H9 (cell line): ENCODE measurements around the gene C15orf62. TPM values are rescaled to one million over a fixed set of nuclear protein-coding genes. Genes with fewer than 3 reads are reported as not detected.

Experiments
- DNase-seq: peaks from one replicate; pipeline ENCODE4 v3.0.0-alpha.2; 2017
- H2AFZ ChIP-seq: one replicate; pipeline ENCODE4 v1.6.1; 2013; ENCODE audit warnings: mild to moderate bottlenecking, low read length, control low read depth, moderate library complexity
- H2AK5ac ChIP-seq: 2 replicates; pipeline ENCODE4 v1.6.1; 2013; ENCODE audit warnings: low read length, control low read depth, mixed read lengths; ENCODE audit not compliant: insufficient read length
- H2BK120ac ChIP-seq: one replicate; pipeline ENCODE4 v1.6.1; 2013; ENCODE audit warnings: low read depth, mild to moderate bottlenecking, low read length, control low read depth, inconsistent platforms; ENCODE audit not compliant: poor library complexity, severe bottlenecking
- H2BK12ac ChIP-seq: 2 replicates; pipeline ENCODE4 v1.6.1; 2013; ENCODE audit warnings: low read length, control low read depth, mixed read lengths, low read depth; ENCODE audit not compliant: insufficient read length
- H2BK15ac ChIP-seq: 2 replicates; pipeline ENCODE4 v1.6.1; 2013; ENCODE audit warnings: low read depth, low read length, control low read depth
- H2BK20ac ChIP-seq: one replicate; pipeline ENCODE4 v1.6.1; 2013; ENCODE audit warnings: low read depth, mild to moderate bottlenecking, low read length, control low read depth, inconsistent platforms; ENCODE audit not compliant: poor library complexity, severe bottlenecking
- H2BK5ac ChIP-seq: 2 replicates; pipeline ENCODE4 v1.6.1; 2013; ENCODE audit warnings: low read length, control low read depth, mixed read lengths; ENCODE audit not compliant: insufficient read length
- H3K14ac ChIP-seq: 2 replicates; pipeline ENCODE4 v1.6.1; 2013; ENCODE audit warnings: low read length, control low read depth; ENCODE audit not compliant: insufficient read depth
- H3K18ac ChIP-seq: 2 replicates; pipeline ENCODE4 v1.6.1; 2013; ENCODE audit warnings: low read depth, mild to moderate bottlenecking, mixed read lengths, low read length, control low read depth; ENCODE audit not compliant: insufficient read length
- H3K23ac ChIP-seq: 2 replicates; pipeline ENCODE4 v1.6.1; 2013; ENCODE audit warnings: low read length, control low read depth, mixed read lengths, low read depth; ENCODE audit not compliant: insufficient read length
- H3K23me2 ChIP-seq: 2 replicates; pipeline ENCODE4 v1.6.1; 2013; ENCODE audit warnings: low read depth, mild to moderate bottlenecking, mixed read lengths, low read length, control low read depth; ENCODE audit not compliant: insufficient read length, poor library complexity, severe bottlenecking
- H3K27ac ChIP-seq: 2 replicates; pipeline ENCODE4 v1.5.1; 2013; ENCODE audit warnings: low read length, control low read depth, mixed read lengths, low read depth; ENCODE audit not compliant: insufficient read length
- H3K27me3 ChIP-seq: 2 replicates; pipeline ENCODE4 v1.6.1; 2013; ENCODE audit warnings: low read length, control low read depth, inconsistent platforms; ENCODE audit not compliant: insufficient read depth
- H3K4ac ChIP-seq: 2 replicates; pipeline ENCODE4 v1.6.1; 2013; ENCODE audit warnings: low read depth, mild to moderate bottlenecking, control low read depth, inconsistent platforms, low read length, moderate library complexity
- H3K4me1 ChIP-seq: 2 replicates; pipeline ENCODE4 v1.6.1; 2013; ENCODE audit warnings: low read length, control low read depth, inconsistent platforms; ENCODE audit not compliant: insufficient read depth
- H3K4me2 ChIP-seq: 2 replicates; pipeline ENCODE4 v1.6.1; 2013; ENCODE audit warnings: low read length, control low read depth, mixed read lengths; ENCODE audit not compliant: insufficient read length, insufficient read depth
- H3K56ac ChIP-seq: 2 replicates; pipeline ENCODE4 v1.6.1; 2013; ENCODE audit warnings: low read depth, mild to moderate bottlenecking, mixed read lengths, low read length, control low read depth; ENCODE audit not compliant: insufficient read length
- H3K79me1 ChIP-seq: 2 replicates; pipeline ENCODE4 v1.6.1; 2013; ENCODE audit warnings: low read depth, mild to moderate bottlenecking, moderate library complexity, low read length, control low read depth, inconsistent platforms; ENCODE audit not compliant: insufficient read depth, poor library complexity, severe bottlenecking
- H3K79me2 ChIP-seq: 2 replicates; pipeline ENCODE4 v1.6.1; 2013; ENCODE audit warnings: low read length, control low read depth, inconsistent platforms; ENCODE audit not compliant: insufficient read depth
- H3K9ac ChIP-seq: 2 replicates; pipeline ENCODE4 v1.6.1; 2013; ENCODE audit warnings: low read length, control low read depth, mixed read lengths; ENCODE audit not compliant: insufficient read length; ENCODE audit errors: extremely low read depth
- H3K9me3 ChIP-seq: one replicate; pipeline ENCODE4 v1.6.1; 2013; ENCODE audit warnings: low read depth, low read length, inconsistent platforms; ENCODE audit not compliant: control insufficient read depth
- H3T11ph ChIP-seq: one replicate; pipeline ENCODE4 v1.6.1; 2013; ENCODE audit warnings: mild to moderate bottlenecking, low read length, control low read depth, inconsistent platforms
- H4K20me1 ChIP-seq: one replicate; pipeline ENCODE4 v1.6.1; 2013; ENCODE audit not compliant: control insufficient read depth, insufficient read length, insufficient read depth
- H4K5ac ChIP-seq: 2 replicates; pipeline ENCODE4 v1.6.1; 2013; ENCODE audit warnings: low read depth, mild to moderate bottlenecking, mixed read lengths, low read length, control low read depth; ENCODE audit not compliant: insufficient read length
- H4K8ac ChIP-seq: replicated peaks from 2 replicates; pipeline ENCODE4 v1.6.1; 2013; ENCODE audit warnings: low read length, control low read depth, mixed read lengths, low read depth; ENCODE audit not compliant: insufficient read length
- H4K91ac ChIP-seq: 2 replicates; pipeline ENCODE4 v1.6.1; 2013; ENCODE audit warnings: low read depth, mild to moderate bottlenecking, moderate library complexity, mixed read lengths, low read length, control low read depth; ENCODE audit not compliant: insufficient read length
- H3K27ac Mint-ChIP-seq, 3 experiments: 2 replicates in 2 of 3; 3 replicates in 1 of 3; pipeline ENCODE4 v1.8.0; 2020 to 2021; ENCODE audit warnings: mixed read lengths in 3 of 3, mild to moderate bottlenecking in 1 of 3, moderate library complexity in 1 of 3
- H3K27me3 Mint-ChIP-seq: 2 replicates; pipeline ENCODE4 v1.8.0; 2021; ENCODE audit warnings: low read depth, mild to moderate bottlenecking, moderate library complexity, mixed read lengths
- H3K36me3 Mint-ChIP-seq, 3 experiments: 2 replicates in 2 of 3; 3 replicates in 1 of 3; pipeline ENCODE4 v1.8.0; 2020 to 2021; ENCODE audit warnings: low read depth in 3 of 3, mixed read lengths in 3 of 3; ENCODE audit not compliant: insufficient read depth in 1 of 3
- H3K4me1 Mint-ChIP-seq, 2 experiments: 2 replicates each; pipeline ENCODE4 v1.8.0; 2020; ENCODE audit warnings: mixed read lengths in 2 of 2
- H3K4me3 Mint-ChIP-seq, 2 experiments: 2 replicates in 1 of 2; 3 replicates in 1 of 2; pipeline ENCODE4 v1.8.0; 2020 to 2021; ENCODE audit warnings: mild to moderate bottlenecking in 2 of 2, mixed read lengths in 2 of 2, moderate library complexity in 1 of 2
- H3K9me3 Mint-ChIP-seq, 2 experiments: 2 replicates in 1 of 2; 3 replicates in 1 of 2; pipeline ENCODE4 v1.8.0; 2020; ENCODE audit warnings: mild to moderate bottlenecking in 2 of 2, mixed read lengths in 2 of 2, moderate library complexity in 1 of 2
- WGBS: extraction: QIAGEN DNeasy Blood & Tissue Kit; methylation state at CpG from one replicate; pipeline ENCODE4 v1.1.7; 2013; ENCODE audit warnings: missing lambda C conversion rate, low lambda C conversion rate, mixed read lengths; ENCODE audit not compliant: insufficient read length; ENCODE audit errors: extremely low coverage; 5-methylcytosine and 5-hydroxymethylcytosine counted together
- total RNA-seq: library from RNA; stranded (reverse); gene quantifications from 2 replicates; pipeline ENCODE4 v1.2.1, GENCODE V29; 2021
- TF ChIP-seq, protein P1 (sequence below): fragments of 200-600 bp; sonication (generic); conservative IDR thresholded peaks from 3 replicates; pipeline ENCODE4 v1.8.0; 2021; ENCODE audit warnings: antibody characterized with exemption, mild to moderate bottlenecking

Gene C15orf62
- total RNA-seq, 1 experiment from 2014 or later, result 0.70 TPM

DNA sequence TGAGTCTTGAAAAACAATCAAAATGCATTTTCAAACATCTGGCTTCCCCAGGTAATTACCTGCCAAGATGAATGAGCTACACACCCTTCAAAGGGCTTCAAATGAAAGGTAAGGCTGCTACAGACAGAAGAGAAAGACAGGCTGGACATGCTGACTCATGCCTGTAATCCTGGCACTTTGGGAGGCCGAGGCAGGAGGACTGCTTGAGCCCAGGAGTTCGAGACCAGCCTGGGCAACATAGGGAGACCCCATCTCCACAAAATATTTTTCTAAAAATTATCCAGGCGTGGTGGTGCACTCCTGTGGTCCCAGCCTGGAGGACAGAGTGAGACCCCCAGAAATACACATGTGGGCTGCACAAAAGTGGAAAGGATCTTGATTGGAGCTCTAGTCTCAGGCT, 22.6 kb downstream of the C15orf62 start:
- Histone ChIP-seq H3K23me2 (no peaks in the 10 kb centered on the region), H3K27ac (no peak overlapping the region), H2BK12ac (no peak overlapping the region), H2BK15ac (no peak overlapping the region), H2AFZ (no peak overlapping the region), H3K4ac (no peak overlapping the region), H3K14ac (no peak overlapping the region), H3K18ac (no peak overlapping the region), H3K23ac (no peak overlapping the region), H3K56ac (no peak overlapping the region), H3K79me1 (peaks cover 4% of the 10 kb centered on the region), H3K79me2 (no peaks in the 10 kb centered on the region), H3T11ph (no peak overlapping the region), H3K4me2 (no peak overlapping the region), H2AK5ac (no peak overlapping the region), H4K8ac (no peak overlapping the region), H3K9me3 (no peaks in the 10 kb centered on the region), H3K9ac (no peak overlapping the region), H4K20me1 (no peaks in the 10 kb centered on the region), H2BK120ac (no peak overlapping the region), H3K27me3 (no peaks in the 10 kb centered on the region), H4K5ac (no peak overlapping the region), H2BK20ac (no peak overlapping the region), H4K91ac (no peak overlapping the region), H3K4me1 (peaks cover 2% of the 10 kb centered on the region; the same call in 1 of the 2 replicates), H2BK5ac (no peak overlapping the region)
- Mint-ChIP-seq H3K9me3 (no peaks in the 10 kb centered on the region), H3K27me3 (no peaks in the 10 kb centered on the region), H3K36me3 (peaks cover 6 to 14% (median 13%) of the 10 kb centered on the region in 3 experiments; a peak in 5 of 7 replicates), H3K27ac (no peak overlapping the region), H3K4me1 (peaks cover 29 to 36% of the 10 kb centered on the region in 2 experiments), H3K4me3 (no peak overlapping the region)
- TF ChIP-seq, protein P1, sequence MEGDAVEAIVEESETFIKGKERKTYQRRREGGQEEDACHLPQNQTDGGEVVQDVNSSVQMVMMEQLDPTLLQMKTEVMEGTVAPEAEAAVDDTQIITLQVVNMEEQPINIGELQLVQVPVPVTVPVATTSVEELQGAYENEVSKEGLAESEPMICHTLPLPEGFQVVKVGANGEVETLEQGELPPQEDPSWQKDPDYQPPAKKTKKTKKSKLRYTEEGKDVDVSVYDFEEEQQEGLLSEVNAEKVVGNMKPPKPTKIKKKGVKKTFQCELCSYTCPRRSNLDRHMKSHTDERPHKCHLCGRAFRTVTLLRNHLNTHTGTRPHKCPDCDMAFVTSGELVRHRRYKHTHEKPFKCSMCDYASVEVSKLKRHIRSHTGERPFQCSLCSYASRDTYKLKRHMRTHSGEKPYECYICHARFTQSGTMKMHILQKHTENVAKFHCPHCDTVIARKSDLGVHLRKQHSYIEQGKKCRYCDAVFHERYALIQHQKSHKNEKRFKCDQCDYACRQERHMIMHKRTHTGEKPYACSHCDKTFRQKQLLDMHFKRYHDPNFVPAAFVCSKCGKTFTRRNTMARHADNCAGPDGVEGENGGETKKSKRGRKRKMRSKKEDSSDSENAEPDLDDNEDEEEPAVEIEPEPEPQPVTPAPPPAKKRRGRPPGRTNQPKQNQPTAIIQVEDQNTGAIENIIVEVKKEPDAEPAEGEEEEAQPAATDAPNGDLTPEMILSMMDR, result no peak
- no peak for DNase-seq
- WGBS, result no CpG with 5 or more reads among the region's 3 CpGs
